ENCODE results near the gene XRCC4. TPM values are rescaled to one million over a fixed set of nuclear protein-coding genes. Genes with fewer than 3 reads are reported as not detected.

The XRCC4 gene
- total and polyA plus RNA-seq, 4 donors: 2.3 to 4.9 (median 3.0) TPM

- no peak for DNase-seq (ENCODE audit: low spot score)
- Histone ChIP-seq H3K27me3 (ENCODE audit: control insufficient read depth in 4 of 4, insufficient read depth in 4 of 4, low read length in 3 of 4) (no peaks in the 10 kb centered on the region), H3K9me3 (ENCODE audit: control insufficient read depth in 4 of 4, low read length in 3 of 4) (no peaks in the 10 kb centered on the region), H3K4me1 (ENCODE audit: control insufficient read depth in 4 of 4, insufficient read depth in 4 of 4, low read length in 3 of 4) (peaks cover 0 to 5% (median 0%) of the 10 kb centered on the region in 4 donors), H3K9ac (ENCODE audit: low read depth in 1 of 2, low read length in 2 of 2) (no peak overlapping the region), H3K36me3 (ENCODE audit: control insufficient read depth in 4 of 4, insufficient read depth in 3 of 4, low read depth in 1 of 4, low read length in 3 of 4) (no peaks in the 10 kb centered on the region), H3K27ac (ENCODE audit: low read depth in 1 of 2, low read length in 2 of 2) (no peak overlapping the region), H3K4me3 (ENCODE audit: low read depth in 1 of 3, low read length in 3 of 3) (no peak overlapping the region)
- no peak for TF ChIP-seq RXRA (IDR thresholded peaks at IDR 0.05)
- TF ChIP-seq HNF4A (conservative IDR thresholded peaks at IDR 0.05): peak in 1 of 2 donors; percentile 10
These were observed 68.6 kb downstream of the XRCC4 start for GRCh38 chr5:83145882-83146331.

DNA sequence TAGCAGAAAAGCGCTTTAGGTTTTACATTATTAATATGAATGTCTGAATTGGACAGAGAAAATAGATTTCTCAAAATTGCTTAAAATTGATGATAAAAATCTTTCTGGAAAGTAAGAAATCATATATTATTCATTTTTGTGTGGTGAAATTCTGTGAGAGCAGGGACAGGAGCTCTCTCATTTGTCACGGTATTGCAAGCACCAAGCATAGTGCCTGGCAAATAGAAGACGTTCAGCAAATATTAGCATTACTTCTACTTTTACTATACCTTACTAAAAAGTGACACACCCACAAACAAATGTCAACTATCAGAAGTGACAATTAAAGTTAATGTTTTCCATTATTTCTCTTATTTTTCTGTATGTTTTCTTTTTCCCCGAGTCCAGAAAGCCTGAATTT is 69.1 kb downstream of the XRCC4 start:
- H3K4me1 ChIP-seq (ENCODE audit: control insufficient read depth in 4 of 4, insufficient read depth in 4 of 4, low read length in 3 of 4): peaks cover 0 to 5% (median 0%) of the 10 kb centered on the region in 4 donors
- DNase-seq (ENCODE audit: low spot score): no peak
- no peaks in the 10 kb centered on the region for H3K36me3 ChIP-seq (ENCODE audit: control insufficient read depth in 4 of 4, insufficient read depth in 3 of 4, low read depth in 1 of 4, low read length in 3 of 4)
- 85% methylated on average over 4 of the region's 4 CpGs for WGBS
- no peak overlapping the region for H3K4me3 ChIP-seq (ENCODE audit: low read depth in 1 of 3, low read length in 3 of 3)
- no peaks in the 10 kb centered on the region for H3K9me3 ChIP-seq (ENCODE audit: control insufficient read depth in 4 of 4, low read length in 3 of 4)
- no peak for TF ChIP-seq GABPA (IDR thresholded peaks at IDR 0.05 in 1 of 2, conservative IDR thresholded peaks at IDR 0.05 in 1 of 2)
- no peak for TF ChIP-seq RXRA (IDR thresholded peaks at IDR 0.05)
- no peak for TF ChIP-seq JUND (IDR thresholded peaks at IDR 0.05)
- TF ChIP-seq MAX (IDR thresholded peaks at IDR 0.05): no peak
- TF ChIP-seq ATF3 (IDR thresholded peaks at IDR 0.05): no peak
- no peak for TF ChIP-seq SP1 (IDR thresholded peaks at IDR 0.05)
- TF ChIP-seq RAD21 (IDR thresholded peaks at IDR 0.05): no peak
- TF ChIP-seq, protein P1, sequence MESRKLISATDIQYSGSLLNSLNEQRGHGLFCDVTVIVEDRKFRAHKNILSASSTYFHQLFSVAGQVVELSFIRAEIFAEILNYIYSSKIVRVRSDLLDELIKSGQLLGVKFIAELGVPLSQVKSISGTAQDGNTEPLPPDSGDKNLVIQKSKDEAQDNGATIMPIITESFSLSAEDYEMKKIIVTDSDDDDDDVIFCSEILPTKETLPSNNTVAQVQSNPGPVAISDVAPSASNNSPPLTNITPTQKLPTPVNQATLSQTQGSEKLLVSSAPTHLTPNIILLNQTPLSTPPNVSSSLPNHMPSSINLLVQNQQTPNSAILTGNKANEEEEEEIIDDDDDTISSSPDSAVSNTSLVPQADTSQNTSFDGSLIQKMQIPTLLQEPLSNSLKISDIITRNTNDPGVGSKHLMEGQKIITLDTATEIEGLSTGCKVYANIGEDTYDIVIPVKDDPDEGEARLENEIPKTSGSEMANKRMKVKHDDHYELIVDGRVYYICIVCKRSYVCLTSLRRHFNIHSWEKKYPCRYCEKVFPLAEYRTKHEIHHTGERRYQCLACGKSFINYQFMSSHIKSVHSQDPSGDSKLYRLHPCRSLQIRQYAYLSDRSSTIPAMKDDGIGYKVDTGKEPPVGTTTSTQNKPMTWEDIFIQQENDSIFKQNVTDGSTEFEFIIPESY (IDR thresholded peaks at IDR 0.05): no peak
- no peak for TF ChIP-seq FOXA1 (IDR thresholded peaks at IDR 0.05)
- TF ChIP-seq, protein P2, sequence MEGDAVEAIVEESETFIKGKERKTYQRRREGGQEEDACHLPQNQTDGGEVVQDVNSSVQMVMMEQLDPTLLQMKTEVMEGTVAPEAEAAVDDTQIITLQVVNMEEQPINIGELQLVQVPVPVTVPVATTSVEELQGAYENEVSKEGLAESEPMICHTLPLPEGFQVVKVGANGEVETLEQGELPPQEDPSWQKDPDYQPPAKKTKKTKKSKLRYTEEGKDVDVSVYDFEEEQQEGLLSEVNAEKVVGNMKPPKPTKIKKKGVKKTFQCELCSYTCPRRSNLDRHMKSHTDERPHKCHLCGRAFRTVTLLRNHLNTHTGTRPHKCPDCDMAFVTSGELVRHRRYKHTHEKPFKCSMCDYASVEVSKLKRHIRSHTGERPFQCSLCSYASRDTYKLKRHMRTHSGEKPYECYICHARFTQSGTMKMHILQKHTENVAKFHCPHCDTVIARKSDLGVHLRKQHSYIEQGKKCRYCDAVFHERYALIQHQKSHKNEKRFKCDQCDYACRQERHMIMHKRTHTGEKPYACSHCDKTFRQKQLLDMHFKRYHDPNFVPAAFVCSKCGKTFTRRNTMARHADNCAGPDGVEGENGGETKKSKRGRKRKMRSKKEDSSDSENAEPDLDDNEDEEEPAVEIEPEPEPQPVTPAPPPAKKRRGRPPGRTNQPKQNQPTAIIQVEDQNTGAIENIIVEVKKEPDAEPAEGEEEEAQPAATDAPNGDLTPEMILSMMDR (IDR thresholded peaks at IDR 0.05; ENCODE audit: low read depth, low read length, missing input control): no peak
- TF ChIP-seq NR2F2 (IDR thresholded peaks at IDR 0.05): no peak
- no peak for TF ChIP-seq TAF1 (conservative IDR thresholded peaks at IDR 0.05)
- TF ChIP-seq EGR1 (IDR thresholded peaks at IDR 0.05; ENCODE audit: low read depth in 2 of 2): no peak
- no peak overlapping the region for H3K27ac ChIP-seq (ENCODE audit: low read depth in 1 of 2, low read length in 2 of 2)
- H3K9ac ChIP-seq (ENCODE audit: low read depth in 1 of 2, low read length in 2 of 2): no peak overlapping the region
- H3K27me3 ChIP-seq (ENCODE audit: control insufficient read depth in 4 of 4, insufficient read depth in 4 of 4, low read length in 3 of 4): no peaks in the 10 kb centered on the region

GRCh38 chr5:83147593-83147992 is 70.2 kb downstream of the XRCC4 start:
- H3K27ac ChIP-seq (ENCODE audit: low read depth in 1 of 2, low read length in 2 of 2): no peak overlapping the region
- H3K4me3 ChIP-seq (ENCODE audit: low read depth in 1 of 3, low read length in 3 of 3): no peak overlapping the region
- H3K4me1 ChIP-seq (ENCODE audit: control insufficient read depth in 4 of 4, insufficient read depth in 4 of 4, low read length in 3 of 4): peaks cover 0 to 5% (median 0%) of the 10 kb centered on the region in 4 donors
- no peaks in the 10 kb centered on the region for H3K9me3 ChIP-seq (ENCODE audit: control insufficient read depth in 4 of 4, low read length in 3 of 4)
- no peak overlapping the region for H3K9ac ChIP-seq (ENCODE audit: low read depth in 1 of 2, low read length in 2 of 2)
- DNase-seq (ENCODE audit: low spot score): no peak
- WGBS: 98% methylated on average over 4 of the region's 4 CpGs
- H3K27me3 ChIP-seq (ENCODE audit: control insufficient read depth in 4 of 4, insufficient read depth in 4 of 4, low read length in 3 of 4): no peaks in the 10 kb centered on the region
- TF ChIP-seq TAF1 (conservative IDR thresholded peaks at IDR 0.05) (no peak), EGR1 (IDR thresholded peaks at IDR 0.05; ENCODE audit: low read depth in 2 of 2) (no peak), RAD21 (IDR thresholded peaks at IDR 0.05) (no peak), GABPA (IDR thresholded peaks at IDR 0.05 in 1 of 2, conservative IDR thresholded peaks at IDR 0.05 in 1 of 2) (no peak), SP1 (IDR thresholded peaks at IDR 0.05) (no peak)
- TF ChIP-seq, protein P3, sequence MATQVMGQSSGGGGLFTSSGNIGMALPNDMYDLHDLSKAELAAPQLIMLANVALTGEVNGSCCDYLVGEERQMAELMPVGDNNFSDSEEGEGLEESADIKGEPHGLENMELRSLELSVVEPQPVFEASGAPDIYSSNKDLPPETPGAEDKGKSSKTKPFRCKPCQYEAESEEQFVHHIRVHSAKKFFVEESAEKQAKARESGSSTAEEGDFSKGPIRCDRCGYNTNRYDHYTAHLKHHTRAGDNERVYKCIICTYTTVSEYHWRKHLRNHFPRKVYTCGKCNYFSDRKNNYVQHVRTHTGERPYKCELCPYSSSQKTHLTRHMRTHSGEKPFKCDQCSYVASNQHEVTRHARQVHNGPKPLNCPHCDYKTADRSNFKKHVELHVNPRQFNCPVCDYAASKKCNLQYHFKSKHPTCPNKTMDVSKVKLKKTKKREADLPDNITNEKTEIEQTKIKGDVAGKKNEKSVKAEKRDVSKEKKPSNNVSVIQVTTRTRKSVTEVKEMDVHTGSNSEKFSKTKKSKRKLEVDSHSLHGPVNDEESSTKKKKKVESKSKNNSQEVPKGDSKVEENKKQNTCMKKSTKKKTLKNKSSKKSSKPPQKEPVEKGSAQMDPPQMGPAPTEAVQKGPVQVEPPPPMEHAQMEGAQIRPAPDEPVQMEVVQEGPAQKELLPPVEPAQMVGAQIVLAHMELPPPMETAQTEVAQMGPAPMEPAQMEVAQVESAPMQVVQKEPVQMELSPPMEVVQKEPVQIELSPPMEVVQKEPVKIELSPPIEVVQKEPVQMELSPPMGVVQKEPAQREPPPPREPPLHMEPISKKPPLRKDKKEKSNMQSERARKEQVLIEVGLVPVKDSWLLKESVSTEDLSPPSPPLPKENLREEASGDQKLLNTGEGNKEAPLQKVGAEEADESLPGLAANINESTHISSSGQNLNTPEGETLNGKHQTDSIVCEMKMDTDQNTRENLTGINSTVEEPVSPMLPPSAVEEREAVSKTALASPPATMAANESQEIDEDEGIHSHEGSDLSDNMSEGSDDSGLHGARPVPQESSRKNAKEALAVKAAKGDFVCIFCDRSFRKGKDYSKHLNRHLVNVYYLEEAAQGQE (IDR thresholded peaks at IDR 0.05): no peak
- no peaks in the 10 kb centered on the region for H3K36me3 ChIP-seq (ENCODE audit: control insufficient read depth in 4 of 4, insufficient read depth in 3 of 4, low read depth in 1 of 4, low read length in 3 of 4)
